Measurements from ENCODE around the gene LRRC10B.

Gene LRRC10B

DNA sequence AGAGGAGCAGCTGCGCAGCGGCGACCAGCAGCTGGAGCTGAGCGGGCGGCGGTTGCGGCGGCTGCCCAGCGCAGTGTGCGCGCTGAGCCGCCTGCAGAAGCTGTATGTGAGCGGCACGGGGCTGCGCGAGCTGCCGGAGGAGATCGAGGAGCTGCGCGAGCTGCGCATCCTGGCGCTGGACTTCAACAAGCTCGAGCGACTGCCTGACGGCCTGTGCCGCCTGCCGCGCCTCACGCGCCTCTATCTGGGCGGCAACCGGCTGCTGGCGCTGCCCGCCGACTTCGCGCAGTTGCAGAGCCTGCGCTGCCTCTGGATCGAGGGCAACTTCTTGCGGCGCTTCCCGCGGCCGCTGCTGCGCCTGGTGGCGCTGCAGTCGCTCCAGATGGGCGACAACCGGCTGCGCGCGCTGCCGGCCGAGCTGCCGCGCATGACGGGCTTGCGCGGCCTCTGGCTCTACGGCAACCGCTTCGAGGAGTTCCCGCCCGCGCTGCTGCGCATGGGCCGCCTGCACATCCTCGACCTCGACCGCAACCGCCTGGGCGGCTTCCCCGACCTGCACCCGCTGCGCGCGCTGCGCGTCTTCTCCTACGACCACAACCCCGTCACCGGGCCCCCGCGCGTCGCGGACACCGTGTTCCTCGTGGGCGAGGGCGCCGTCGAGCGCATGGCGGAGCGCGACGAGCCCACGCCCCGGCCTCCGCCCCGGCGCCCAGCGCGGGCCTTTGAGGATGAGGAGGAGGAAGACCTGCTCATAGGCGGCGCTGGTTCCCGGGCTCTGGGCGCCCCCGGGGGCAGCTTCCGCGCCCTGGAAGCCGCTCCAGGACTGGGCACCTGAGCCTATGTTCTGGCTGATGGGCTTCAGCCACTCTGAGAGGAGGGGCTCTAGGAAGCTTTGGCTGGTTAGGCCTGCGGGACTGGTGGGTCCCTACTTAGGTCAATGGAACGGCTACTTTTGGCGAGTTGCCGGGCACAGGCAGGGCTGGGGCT is 787 bp downstream of the LRRC10B start:
- peak; percentile 83 for DNase-seq (ENCODE audit: low spot score)

DNA sequence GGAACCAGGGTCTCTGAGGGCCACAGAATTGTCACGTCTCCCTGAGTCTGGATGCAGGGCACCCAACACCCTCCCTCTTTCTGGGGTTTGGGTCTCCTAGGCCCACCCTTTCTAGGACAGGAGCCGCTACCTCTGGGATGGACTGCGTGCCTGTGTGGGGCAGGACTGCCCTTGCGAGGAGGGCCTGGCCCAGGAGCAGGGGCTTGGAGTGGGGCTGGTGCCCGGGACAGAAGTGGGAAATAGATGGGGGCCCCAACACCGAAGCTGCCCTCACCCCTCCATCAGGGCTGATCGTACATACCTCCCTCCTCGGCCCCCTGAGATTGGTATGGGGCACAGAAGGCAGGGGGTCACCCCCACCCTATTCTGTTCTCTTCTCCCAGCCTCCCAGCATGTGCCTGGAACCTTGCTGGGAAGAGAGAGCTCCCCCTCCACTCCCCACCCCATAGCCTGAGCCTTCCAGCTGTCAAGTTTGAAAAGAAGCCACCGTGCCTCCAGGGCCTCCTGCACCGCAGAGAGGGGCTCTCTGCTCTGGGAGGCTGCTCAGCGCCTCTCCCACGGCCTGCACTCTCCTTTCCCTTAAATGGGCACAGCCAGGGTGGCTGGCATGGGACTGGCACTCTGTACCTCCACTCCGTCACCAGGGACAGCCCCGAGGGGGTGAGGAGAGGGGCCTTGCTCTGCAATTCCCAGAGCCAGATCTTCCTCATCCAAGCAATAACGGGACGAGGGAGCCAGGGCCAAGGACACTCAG is 1.8 kb downstream of the LRRC10B start:
- no peak for DNase-seq (ENCODE audit: low spot score)

DNA sequence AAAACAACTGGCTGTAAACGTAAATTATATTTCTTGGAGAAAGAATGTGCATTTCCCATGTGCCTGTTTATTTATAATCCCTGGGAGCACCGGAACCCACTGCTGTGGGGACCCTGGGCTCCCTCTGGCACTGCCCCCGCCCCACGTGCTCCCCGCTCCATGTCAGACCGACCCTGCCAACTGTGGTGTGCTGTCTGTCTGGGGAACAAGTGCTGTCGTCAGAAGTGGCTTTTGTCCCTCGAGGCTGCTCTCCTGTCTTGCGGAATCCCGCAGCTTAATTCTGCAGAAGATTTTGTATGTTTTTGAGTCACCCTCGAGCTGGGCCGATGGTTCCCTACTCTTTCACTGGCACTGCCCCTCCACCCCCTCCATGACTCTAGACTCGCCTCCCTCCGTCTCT is 2.4 kb downstream of the LRRC10B start:
- DNase-seq (ENCODE audit: low spot score), result no peak

DNA sequence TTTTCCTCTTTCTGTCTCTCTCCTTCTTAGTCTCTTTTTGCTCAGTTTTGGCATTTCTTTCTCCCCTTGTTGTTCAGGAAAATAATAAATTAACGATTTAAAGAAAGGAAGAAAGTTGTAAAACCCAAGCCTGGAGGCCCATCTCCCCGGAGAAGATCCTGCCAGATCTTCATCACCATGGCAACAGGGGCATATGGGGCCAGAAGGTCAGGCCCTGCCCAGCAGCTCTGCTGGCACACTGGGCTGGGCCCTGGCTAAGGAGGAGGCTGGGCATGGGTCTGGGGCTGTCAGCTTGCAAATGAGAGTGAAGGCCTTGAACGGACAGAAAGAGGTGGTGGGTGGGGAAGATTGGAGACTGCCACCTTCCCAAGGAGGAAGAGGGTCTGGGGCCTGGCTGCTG is 2.8 kb downstream of the LRRC10B start:
- no peak for DNase-seq (ENCODE audit: low spot score)

DNA sequence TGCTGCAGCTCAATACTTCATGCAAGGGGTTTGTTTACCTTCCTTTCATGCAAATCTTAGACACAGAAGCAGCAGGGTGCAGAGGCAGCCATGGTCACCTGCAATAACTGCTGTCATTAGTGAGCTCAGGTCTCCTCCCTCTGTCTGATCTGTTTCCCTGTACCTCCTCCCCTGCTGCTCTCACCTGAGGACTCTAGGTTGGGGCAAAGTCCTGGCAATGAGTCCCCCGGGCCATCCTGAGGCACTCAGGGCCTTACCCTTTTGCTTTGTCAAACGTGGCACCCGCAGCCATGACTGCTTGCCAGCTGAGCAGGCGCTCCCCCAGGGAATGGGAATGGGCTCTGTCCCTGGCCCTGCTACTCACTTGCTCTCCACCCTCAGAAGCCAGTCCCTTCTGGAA is 3.9 kb downstream of the LRRC10B start:
- no peak for DNase-seq (ENCODE audit: low spot score)

DNA sequence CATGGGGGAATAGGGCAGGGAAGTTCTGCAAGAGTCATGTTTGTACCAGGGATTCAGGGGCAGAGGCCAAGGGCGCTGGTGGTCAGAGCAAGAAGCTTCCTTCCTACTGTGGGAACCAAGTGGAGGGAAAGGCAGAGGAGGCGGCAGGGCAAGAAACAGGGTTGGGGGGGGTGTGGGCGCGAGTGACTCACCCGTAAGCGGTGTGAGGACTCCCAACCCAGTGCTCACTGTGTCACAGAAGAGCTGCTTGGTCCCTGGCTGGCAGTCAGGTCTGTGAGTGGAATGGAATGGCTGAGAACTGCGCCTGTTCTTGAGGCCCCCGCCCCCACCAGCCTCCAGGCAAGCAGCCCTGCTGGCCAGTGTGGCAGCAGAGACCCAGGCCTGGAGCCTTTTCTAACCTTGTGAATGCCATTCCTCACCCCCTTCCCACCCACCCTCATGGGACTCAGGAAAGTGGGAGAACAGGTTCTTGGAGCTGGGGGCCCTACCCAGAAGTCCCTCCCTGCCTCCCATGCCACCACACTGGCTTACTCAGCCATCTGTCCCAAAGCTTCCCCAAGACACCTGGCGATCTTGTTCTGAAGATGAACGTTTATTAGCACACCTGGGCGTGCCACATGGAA is 4.7 kb downstream of the LRRC10B start:
- DNase-seq (ENCODE audit: low spot score), result no peak

DNA sequence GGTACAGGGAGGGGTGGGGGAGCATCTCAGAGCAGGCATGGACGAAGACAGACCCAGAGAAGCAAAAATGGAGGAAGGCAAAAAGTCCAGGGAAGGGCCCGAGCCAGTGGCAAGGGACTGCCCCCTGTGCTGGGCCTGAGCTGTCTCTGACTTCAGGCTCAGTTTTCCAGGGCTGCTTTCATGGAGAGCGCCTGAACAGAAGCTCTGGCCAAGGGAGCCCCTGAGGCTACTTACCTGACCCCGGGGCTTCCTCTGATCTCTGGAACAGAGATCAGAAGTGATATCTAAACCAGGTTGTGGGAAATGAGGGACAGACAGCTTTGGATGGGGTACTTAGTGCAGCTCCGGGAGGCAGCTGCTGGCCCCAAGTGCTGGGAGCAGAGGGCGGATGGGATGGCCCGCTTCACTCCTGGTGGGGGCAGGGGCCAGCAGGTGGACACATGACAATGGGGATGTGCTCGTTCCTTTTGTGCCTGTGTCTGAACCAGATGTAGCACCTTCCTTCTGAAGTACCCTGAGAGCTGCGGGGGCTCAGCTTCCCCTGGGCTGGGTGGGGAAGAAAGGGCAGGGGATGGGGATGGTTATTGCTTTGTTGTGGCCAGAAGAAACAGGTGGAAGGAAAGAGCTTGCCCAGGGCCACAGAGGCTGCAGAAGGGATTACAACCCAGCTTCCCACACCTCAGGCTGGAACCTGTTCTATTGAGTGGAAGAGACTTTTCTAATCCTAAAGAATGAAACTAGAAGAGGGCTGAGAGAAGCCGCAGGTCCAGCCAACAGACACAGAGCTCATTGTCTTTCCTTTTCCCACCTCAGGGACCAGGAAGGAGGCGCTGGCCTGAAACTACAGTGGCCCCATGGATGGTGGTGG is 5.7 kb downstream of the LRRC10B start:
- DNase-seq (ENCODE audit: low spot score), result no peak

DNA sequence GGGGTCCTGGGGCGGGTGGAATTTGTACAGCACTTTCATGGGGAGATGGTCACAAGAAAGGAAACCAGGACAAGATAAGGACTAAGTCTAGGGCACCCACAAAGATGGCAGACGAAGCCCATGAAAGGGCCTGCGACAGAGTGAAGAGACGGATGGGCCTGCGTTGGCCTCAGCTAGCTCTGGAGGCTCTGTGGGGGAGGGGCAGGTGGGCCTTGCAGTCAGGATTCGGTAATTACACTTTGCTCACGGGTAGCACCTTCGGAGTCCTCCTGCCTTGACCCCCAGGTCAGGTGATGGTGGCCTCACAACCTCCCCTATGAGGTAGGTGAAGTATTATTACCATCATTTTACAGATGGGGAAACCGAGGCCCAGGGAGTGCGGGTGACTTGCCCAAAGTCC is 7.1 kb downstream of the LRRC10B start:
- DNase-seq (ENCODE audit: low spot score), result no peak

DNA sequence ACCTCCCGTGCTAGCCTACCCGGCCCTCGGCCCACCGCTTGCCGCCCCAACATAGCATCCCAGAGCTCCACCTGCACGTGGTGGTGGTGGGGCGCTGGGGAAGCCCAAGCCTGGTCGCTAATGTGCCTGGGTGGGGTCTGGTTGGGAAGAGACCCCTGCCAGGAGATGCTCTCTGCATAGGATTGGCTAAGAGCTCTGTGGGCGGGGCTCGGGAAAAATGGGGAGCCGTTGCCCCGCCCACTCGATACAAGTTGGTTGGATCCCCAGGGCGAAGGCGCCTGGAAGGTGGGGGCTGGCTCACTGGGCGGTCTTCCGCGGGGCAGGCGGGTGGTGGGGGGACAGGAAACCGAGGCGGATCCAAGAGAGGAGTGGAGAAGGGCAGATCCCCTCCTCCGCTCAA is 7.6 kb downstream of the LRRC10B start:
- DNase-seq (ENCODE audit: low spot score), result no peak

DNA sequence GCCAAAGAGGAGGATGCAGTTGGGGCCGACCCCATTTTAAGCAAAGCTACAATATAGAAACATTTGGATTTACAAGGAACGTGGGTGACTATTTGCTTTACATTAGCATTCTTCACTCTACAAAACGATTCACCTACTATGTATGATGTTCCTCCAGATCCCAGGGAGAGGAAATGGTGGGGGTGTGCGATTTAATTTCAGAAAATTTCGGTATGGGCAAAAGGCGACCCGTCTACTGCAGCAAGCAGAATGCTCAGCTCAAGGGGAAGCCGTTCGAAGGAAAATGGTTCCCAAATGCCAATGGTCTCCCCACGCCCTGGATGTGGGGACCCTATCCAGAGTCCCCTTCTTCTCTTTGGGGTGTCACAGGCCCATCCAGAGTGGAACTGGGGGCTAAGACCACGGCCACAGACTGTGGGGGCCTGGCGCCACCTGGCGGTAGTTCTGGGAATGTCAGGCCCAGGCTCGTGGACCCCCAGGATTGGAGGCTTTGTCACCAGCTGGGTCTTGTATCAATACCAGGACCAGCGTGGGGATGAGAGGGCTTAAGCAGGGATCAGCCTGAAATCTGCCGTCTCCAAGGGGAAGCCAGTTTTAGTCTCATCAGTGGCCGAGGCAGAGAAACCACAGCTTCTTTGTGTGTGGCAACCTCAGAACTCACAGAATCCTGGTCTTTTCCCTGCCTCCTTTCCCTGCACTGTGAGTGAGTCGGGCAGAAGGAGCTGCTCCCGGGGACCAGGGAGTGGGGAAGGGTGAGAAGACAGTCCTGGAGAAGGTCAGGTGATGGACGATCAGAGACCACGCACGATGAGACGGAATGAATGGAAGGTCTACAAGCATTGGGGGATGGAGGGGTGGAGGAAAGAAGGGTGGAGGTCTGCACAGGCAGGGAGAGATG is 8.4 kb downstream of the LRRC10B start:
- DNase-seq (ENCODE audit: low spot score), result peak; percentile 27

DNA sequence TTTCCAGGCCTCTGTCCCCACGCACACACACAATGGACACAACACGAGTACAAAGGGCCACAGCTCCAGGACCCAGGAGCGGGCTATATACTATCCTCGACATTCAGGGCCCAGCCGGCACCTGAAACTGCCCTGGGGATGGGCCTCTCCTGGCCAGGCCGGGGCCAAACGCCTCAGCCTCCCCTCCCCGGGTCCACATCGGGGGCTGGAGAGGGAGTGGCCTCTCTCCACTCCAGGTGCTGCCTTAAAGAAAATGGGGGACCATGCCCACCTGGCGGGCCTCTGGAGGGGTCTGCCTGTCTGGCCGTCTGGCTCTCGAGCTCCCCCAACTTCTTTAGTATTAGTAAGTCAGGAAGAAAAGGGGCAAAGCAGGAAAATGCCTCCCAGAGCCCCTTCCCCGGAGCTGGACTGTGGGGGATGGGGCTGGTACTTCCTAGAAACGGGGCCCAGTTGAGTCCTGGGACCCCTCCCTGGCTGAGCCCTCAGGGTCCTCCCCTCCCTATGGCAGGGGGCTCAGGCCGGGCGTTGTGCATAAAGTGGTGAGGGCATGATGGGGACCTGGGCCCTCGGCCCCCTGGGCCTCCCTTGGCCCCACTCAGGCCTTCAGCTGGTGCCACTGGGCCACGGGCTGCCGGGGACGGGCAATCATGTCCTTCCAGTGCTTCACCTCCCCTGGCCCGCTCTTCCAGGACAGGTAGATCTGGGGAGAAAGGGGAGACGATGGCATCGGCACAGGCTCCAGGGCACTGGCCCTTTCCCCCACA is 9.7 kb downstream of the LRRC10B start:
- DNase-seq (ENCODE audit: low spot score), result no peak

DNA sequence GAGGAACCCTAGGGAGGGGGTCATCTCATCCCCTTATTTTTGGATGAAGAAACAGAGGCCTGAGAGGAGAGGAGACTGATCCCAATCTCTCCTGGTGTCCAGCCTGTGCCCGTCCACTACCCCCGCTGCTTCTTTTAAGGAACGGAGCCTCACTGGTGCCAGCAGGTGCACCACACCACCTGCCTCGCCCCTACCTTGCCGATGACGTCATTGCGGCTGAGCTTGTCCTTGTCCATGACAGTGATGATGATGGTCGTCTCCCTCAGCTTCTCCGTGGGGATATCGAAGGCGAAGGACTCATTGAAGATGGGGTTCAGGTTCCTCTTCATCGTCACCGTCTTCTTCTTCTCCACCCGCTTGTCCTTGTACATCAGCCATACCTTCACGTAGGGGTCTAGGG is 14.3 kb downstream of the LRRC10B start:
- no peak for DNase-seq (ENCODE audit: low spot score)

DNA sequence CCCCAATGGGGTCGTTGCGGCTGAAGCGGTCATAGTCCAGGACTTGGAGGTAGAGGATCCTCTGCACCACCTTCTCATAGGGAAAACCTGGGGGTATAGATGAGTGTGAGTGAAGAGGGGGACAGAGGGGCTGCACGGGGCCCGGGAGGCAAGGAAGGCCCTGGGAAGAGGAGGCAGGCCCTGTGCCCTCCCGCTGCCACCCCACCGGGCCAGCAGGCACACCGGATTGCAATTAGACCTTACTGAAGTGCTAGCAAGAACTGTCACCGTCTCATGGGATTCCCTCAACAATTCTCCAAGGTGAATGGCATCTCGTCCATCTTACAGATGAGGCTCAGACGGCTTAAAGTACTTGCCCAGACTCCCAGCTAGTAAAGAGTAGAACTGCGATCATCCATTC is 15.9 kb downstream of the LRRC10B start:
- no peak for DNase-seq (ENCODE audit: low spot score)

DNA sequence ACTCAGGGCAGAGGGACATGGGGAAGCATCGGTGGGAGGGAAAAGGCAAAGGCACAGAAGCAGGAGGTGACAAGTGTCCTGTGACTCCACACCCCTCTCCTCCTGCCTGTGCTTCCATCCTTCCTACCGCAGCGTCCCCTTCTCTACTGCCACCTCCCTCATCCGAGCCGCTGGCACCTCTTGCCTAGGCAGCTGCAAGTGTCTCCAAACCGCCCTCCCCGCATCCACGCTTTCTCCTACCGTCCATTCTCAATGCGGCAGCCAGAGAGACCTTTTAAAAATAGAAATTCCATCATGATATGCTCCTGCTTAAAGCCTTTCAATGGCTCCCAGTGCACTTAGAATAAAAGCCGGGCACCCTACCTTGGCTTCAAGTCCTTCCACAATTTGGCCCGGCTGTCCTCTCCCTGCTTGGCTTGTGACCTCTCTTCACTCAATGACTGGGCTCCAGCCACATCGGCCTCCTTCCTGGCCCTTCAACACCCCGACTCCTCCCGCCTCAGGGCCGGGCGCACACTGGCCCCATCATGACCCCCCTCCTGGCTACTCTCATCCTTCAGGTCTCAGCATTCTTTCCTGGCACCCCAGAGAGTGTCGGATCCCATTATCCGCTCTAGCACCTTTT is 16.5 kb downstream of the LRRC10B start:
- DNase-seq (ENCODE audit: low spot score), result no peak

DNA sequence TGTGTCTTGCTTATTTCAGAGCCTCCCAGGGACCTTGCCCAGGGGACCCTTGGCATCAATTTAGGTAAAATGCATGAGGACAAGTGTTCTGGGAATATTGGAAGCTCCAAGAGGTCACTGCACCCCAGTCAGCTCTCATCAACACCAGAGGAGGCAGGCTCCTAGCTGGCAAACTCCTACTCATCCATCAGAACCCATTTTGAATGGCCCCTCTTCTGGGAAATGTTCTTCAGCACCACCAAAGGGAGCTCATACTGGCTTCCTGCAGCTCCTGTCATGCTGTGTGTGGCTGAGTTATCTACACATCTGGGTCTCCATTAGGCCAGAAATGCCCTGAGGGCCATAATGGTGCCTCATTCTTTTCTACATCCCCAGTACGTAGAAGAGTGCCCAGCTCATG is 17.7 kb downstream of the LRRC10B start:
- no peak for DNase-seq (ENCODE audit: low spot score)

DNA sequence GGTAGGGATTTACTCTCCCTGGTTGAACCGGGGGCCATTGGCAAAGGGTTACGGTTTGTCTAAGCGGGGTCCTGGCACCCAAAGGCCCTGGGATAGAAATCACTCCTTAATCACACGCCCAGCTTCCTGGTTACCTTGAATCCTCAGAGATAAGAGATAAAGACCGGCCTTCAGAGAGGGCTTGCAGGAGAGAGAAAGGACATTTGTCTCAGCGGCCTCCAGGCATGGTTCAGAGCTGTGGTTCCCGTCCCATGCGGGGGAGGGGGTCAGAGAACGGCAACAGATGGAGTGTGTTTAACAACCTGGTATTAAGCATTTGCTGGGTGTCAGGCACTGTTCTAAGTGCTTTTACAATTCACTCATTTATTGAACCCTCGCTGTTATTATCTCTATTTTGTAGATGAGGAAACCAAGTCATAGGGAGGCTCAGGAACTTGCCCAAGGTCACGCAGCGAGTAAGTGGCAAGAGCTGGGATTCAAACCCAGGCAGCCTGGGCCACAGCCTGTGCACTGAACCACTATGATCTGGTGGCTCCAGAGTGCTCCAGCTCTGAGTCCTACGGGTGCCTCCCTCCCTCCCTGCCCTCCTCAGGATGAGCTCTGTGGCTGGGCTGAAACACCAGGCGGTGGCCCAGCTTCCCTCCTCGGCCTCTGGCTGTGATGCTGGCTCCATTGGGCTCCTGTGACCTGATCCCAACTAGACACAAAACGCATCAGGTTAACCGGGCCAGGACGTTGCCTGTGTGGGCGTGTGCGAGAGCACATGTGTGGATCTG is 18.6 kb downstream of the LRRC10B start:
- no peak for DNase-seq (ENCODE audit: low spot score)

DNA sequence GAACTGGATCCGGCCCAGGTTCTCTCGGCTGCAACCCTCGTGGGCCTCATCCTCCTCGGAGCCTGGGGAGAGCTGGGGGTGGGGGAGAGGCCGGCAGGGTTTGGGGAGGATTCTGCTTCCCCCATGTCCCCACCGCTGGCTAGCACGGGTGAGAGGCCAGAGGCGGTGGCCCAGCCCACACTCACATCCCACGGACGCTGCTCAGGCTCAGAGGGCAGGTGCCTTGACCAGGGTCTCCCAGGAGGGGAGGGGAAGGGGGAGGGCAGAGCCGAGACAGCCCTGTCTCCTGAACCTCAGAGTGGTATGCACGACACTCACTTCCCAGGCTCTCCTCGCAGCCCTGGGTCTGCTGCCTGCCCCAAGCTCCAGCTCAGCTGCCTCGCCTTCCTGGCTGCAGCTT is 19.6 kb downstream of the LRRC10B start:
- no peak for DNase-seq (ENCODE audit: low spot score)

DNA sequence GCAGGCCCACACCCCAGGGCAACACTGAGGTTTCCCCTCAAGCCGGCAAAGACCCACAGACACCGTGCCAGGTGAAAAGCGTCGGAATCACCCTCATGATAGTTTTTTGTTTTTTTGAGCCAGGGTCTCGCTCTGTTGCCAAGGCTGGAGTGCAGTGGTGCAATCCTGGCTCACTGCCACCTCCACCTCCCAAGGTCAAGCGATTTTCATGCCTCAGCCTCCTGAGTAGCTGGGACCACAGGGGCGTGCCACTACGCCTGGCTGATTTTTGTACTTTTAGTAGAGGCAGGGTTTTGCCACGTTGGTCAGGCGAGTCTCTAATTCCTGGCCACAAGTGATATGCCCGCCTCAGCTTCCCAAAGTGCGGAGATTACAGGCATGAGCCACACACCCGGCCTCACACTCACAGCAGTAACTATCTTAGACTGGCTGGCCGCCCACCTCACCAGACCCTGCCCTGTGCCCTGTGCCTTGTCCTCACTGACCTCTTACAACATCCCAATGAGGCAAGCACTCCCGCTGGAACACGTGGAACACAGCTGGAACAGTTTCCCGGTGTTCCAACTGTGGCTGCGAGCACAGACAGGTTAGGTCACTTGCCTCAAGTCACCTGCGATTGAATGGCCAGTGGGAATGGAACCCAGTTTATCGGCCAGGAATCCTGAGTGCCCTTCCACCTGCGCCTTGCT is 21.1 kb downstream of the LRRC10B start:
- no peak for DNase-seq (ENCODE audit: low spot score)
